K562 (cell line): ENCODE results near the gene BEND6. TPM values are rescaled to one million over a fixed set of nuclear protein-coding genes. Genes with fewer than 3 reads are reported as not detected.

ENCODE experiments used
- CBFA2T3 ChIP-seq: fragments of 450-650 bp; IDR thresholded peaks from 2 replicates; pipeline ENCODE4 v1.6.1; 2017
- EHMT2 ChIP-seq: fragments of 450-650 bp; IDR thresholded peaks from 2 replicates; pipeline ENCODE4 v1.6.1; 2018; ENCODE audit warnings: antibody characterized with exemption
- FOXM1 ChIP-seq, 2 experiments: fragments of 450-650 bp in 1 of 2; sonication (generic) in 1 of 2; formaldehyde crosslinking in 1 of 2; IDR thresholded peaks; 2 replicates each; pipeline versions ENCODE4 v1.6.1 to v1.9.0; 2017 to 2022; ENCODE audit warnings: low read depth in 2 of 2, mild to moderate bottlenecking in 2 of 2, missing genetic modification reagents in 1 of 2, moderate library complexity in 1 of 2
- MCM2 ChIP-seq: fragments of 450-650 bp; IDR thresholded peaks from 2 replicates; pipeline ENCODE4 v1.6.1; 2017; ENCODE audit warnings: low read depth, mild to moderate bottlenecking
- MYBL2 ChIP-seq, 2 experiments: fragments of 450-650 bp in 1 of 2; sonication (generic) in 1 of 2; formaldehyde crosslinking in 1 of 2; IDR thresholded peaks; 2 replicates each; pipeline versions ENCODE4 v1.6.1 to v1.8.1; 2017 to 2022; ENCODE audit warnings: borderline replicate concordance in 1 of 2, inconsistent platforms in 1 of 2, low read depth in 1 of 2, mild to moderate bottlenecking in 1 of 2, missing genetic modification reagents in 1 of 2, moderate library complexity in 1 of 2
- SMARCA5 ChIP-seq: fragments of 450-650 bp; IDR thresholded peaks from 2 replicates; pipeline ENCODE4 v1.6.1; 2016
- ZNF316 ChIP-seq: fragments of 450-650 bp; IDR thresholded peaks from 2 replicates; pipeline ENCODE4 v1.6.1; 2016
- polyA plus RNA-seq, 8 experiments: library from polyadenylated mRNA; depleted of rRNA in 4 of 8; stranded (reverse) in 5 of 8; unstranded in 3 of 8; fragments of >200 nt; fragmentation: Nextera tagmentation in 2 of 8; fragmentation: Illumina TruSeq in 1 of 8; extraction: Ambion mirVana in 2 of 8; extraction: Trizol in 1 of 8; gene quantifications; 2 replicates each; pipeline versions ENCODE4 v1.2.1 to v1.2.3, GENCODE V29; 2011 to 2014; ENCODE audit warnings: inconsistent platforms in 1 of 8, missing spikeins in 1 of 8
- total RNA-seq, 7 experiments: library from RNA; depleted of rRNA in 6 of 7; stranded (reverse); fragments of >200 nt in 6 of 7; fragmentation: Illumina TruSeq in 2 of 7; extraction: Trizol in 2 of 7; gene quantifications; 2 replicates each; pipeline versions ENCODE4 v1.2.1 to v1.2.3, GENCODE V29; 2011 to 2021; ENCODE audit warnings: low replicate concordance in 1 of 7
- TF ChIP-seq, protein P1 (sequence below): fragments of 250-450 bp; sonication (Bioruptor Pico); IDR thresholded peaks from 2 replicates; pipeline ENCODE4 v1.8.0; 2022; ENCODE audit warnings: inconsistent platforms
- TF ChIP-seq, protein P2 (sequence below): sonication (generic); formaldehyde crosslinking; IDR thresholded peaks from 2 replicates; pipeline ENCODE4 v1.9.0; 2022; ENCODE audit warnings: mild to moderate bottlenecking, missing genetic modification reagents
- TF ChIP-seq, protein P3 (sequence below): fragments of 250-450 bp; sonication (Bioruptor Pico); IDR thresholded peaks from 2 replicates; pipeline ENCODE4 v1.5.0; 2020; ENCODE audit warnings: mild to moderate bottlenecking
- TF ChIP-seq, protein P4 (sequence below): fragments of 150-350 bp; conservative IDR thresholded peaks from 2 replicates; pipeline ENCODE4 v1.6.1; 2014; ENCODE audit warnings: low read length

The BEND6 gene
- total and polyA plus RNA-seq, 9 of the 15 experiments (the other 6 are each of a cell fraction or from before 2014, with no cell fraction given) = 0.37 to 4.0 (median 1.1) TPM

DNA sequence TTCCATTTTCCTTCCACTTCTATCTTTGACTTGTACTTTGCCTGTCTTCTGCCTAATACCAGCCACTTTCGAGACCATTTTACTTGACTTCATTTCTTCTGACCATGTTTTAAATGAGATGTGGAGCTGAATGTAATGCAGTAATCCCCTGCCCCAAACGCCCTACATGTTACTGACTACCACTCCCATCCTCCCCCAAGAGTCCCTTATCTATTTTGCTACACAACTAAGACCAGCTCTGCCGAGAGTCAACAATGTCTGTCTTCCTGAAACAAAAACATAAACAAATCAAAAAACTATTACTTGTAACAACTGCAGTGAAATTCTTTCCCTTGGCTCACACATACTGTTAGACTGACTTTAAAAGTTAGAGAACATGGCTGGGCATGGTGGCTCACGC is 64.5 kb downstream of the BEND6 start (continued):
- TF ChIP-seq FOXM1 (IDR thresholded peaks at IDR 0.05; ENCODE audit: low read depth) (peak; percentile 44; the same call in 1 of the 2 replicates), FOXM1 (CRISPR knock-in tag; IDR thresholded peaks at IDR 0.05; ENCODE audit: low read depth) (no peak), MYBL2 (IDR thresholded peaks at IDR 0.05; ENCODE audit: low read depth) (no peak), MYBL2 (CRISPR knock-in tag; IDR thresholded peaks at IDR 0.05; ENCODE audit: borderline replicate concordance) (no peak), MCM2 (no peak), ZNF316 (no peak), EHMT2 (peak; percentile 71), SMARCA5 (peak; percentile 76; the same call in 1 of the 2 replicates), CBFA2T3 (peak; percentile 85)
- TF ChIP-seq, protein P1, sequence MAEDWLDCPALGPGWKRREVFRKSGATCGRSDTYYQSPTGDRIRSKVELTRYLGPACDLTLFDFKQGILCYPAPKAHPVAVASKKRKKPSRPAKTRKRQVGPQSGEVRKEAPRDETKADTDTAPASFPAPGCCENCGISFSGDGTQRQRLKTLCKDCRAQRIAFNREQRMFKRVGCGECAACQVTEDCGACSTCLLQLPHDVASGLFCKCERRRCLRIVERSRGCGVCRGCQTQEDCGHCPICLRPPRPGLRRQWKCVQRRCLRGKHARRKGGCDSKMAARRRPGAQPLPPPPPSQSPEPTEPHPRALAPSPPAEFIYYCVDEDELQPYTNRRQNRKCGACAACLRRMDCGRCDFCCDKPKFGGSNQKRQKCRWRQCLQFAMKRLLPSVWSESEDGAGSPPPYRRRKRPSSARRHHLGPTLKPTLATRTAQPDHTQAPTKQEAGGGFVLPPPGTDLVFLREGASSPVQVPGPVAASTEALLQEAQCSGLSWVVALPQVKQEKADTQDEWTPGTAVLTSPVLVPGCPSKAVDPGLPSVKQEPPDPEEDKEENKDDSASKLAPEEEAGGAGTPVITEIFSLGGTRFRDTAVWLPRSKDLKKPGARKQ = no peak
- TF ChIP-seq, protein P2, sequence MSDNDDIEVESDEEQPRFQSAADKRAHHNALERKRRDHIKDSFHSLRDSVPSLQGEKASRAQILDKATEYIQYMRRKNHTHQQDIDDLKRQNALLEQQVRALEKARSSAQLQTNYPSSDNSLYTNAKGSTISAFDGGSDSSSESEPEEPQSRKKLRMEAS (CRISPR knock-in tag) = no peak
- TF ChIP-seq, protein P3, sequence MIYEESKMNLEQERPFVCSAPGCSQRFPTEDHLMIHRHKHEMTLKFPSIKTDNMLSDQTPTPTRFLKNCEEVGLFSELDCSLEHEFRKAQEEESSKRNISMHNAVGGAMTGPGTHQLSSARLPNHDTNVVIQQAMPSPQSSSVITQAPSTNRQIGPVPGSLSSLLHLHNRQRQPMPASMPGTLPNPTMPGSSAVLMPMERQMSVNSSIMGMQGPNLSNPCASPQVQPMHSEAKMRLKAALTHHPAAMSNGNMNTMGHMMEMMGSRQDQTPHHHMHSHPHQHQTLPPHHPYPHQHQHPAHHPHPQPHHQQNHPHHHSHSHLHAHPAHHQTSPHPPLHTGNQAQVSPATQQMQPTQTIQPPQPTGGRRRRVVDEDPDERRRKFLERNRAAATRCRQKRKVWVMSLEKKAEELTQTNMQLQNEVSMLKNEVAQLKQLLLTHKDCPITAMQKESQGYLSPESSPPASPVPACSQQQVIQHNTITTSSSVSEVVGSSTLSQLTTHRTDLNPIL = no peak
- TF ChIP-seq, protein P4, sequence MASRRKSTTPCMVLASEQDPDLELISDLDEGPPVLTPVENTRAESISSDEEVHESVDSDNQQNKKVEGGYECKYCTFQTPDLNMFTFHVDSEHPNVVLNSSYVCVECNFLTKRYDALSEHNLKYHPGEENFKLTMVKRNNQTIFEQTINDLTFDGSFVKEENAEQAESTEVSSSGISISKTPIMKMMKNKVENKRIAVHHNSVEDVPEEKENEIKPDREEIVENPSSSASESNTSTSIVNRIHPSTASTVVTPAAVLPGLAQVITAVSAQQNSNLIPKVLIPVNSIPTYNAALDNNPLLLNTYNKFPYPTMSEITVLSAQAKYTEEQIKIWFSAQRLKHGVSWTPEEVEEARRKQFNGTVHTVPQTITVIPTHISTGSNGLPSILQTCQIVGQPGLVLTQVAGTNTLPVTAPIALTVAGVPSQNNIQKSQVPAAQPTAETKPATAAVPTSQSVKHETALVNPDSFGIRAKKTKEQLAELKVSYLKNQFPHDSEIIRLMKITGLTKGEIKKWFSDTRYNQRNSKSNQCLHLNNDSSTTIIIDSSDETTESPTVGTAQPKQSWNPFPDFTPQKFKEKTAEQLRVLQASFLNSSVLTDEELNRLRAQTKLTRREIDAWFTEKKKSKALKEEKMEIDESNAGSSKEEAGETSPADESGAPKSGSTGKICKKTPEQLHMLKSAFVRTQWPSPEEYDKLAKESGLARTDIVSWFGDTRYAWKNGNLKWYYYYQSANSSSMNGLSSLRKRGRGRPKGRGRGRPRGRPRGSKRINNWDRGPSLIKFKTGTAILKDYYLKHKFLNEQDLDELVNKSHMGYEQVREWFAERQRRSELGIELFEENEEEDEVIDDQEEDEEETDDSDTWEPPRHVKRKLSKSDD = no peak
